A549 (cell line): ENCODE data around the gene SLC9C1. TPM values are rescaled to one million over a fixed set of nuclear protein-coding genes. Genes with fewer than 3 reads are reported as not detected.

ENCODE experiments used
- ATAC-seq, 2 experiments: fragments of 200-7000 bp in 1 of 2; fragments of >200 bp in 1 of 2; cut with Nextera tagmentation in 1 of 2; cut with Tn5 transposase in 1 of 2; 3 replicates each; pipeline versions ENCODE4 v1.8.0 to v1.9.1; 2018 to 2020; ENCODE audit warnings: mild to moderate bottlenecking in 1 of 2, moderate library complexity in 1 of 2
- CTCF ChIA-PET: fragments of 300-600 bp; sonication (Branson Sonifier 250); formaldehyde crosslinking; extraction: SDS; loops from one replicate; lab custom pipeline; 2021; ENCODE audit warnings: antibody characterized with exemption, inconsistent platforms; lab: Yijun Ruan, JAX
- POLR2A ChIA-PET: fragments of 350-600 bp; formaldehyde crosslinking; extraction: SDS; loops from one replicate; lab custom pipeline; 2021; ENCODE audit warnings: antibody characterized with exemption, inconsistent platforms; lab: Yijun Ruan, JAX
- DNase-seq, 2 experiments: peaks; one replicate each; pipeline versions ENCODE4 v3.0.0 to v3.0.0-alpha.2; 2011 to 2016; ENCODE audit warnings: low read depth in 1 of 2, low spot score in 1 of 2
- FAIRE-seq: peaks from 2 replicates; lab custom pipeline; 2011; peaks lifted over from hg19 to GRCh38; lab: Jason Lieb, UNC
- H3K27ac ChIP-seq, 2 experiments: fragments of >200 bp; sonication (Bioruptor Twin); formaldehyde crosslinking; 3 replicates each; pipeline ENCODE4 v1.5.1; 2016 to 2017
- H3K4me1 ChIP-seq: fragments of >200 bp; sonication (Bioruptor Twin); formaldehyde crosslinking; 3 replicates; pipeline ENCODE4 v1.6.1; 2016
- H3K4me2 ChIP-seq: fragments of >200 bp; sonication (Bioruptor Twin); formaldehyde crosslinking; 3 replicates; pipeline ENCODE4 v1.6.1; 2016
- H3K4me3 ChIP-seq: fragments of >200 bp; sonication (Bioruptor Twin); formaldehyde crosslinking; 3 replicates; pipeline ENCODE4 v1.5.1; 2016
- H3K9me3 ChIP-seq: fragments of >200 bp; sonication (Bioruptor Twin); formaldehyde crosslinking; 3 replicates; pipeline ENCODE4 v1.6.1; 2016
- BCL3 ChIP-seq: fragments of >200 bp; sonication (Bioruptor Twin); formaldehyde crosslinking; IDR thresholded peaks from 3 replicates; pipeline ENCODE4 v1.6.1; 2016
- EHMT2 ChIP-seq: fragments of 200-600 bp; sonication (generic); IDR thresholded peaks from 2 replicates; pipeline ENCODE4 v1.6.1; 2016; ENCODE audit warnings: antibody characterized with exemption, low read depth, mild to moderate bottlenecking, moderate library complexity
- ELK1 ChIP-seq: fragments of 150-350 bp; IDR thresholded peaks from 2 replicates; pipeline ENCODE4 v1.6.1; 2014; ENCODE audit warnings: low read depth, mild to moderate bottlenecking, low read length
- FOSL2 ChIP-seq, 2 experiments: fragments of 450-650 bp in 1 of 2; fragments of >200 bp in 1 of 2; sonication (Bioruptor Twin) in 1 of 2; formaldehyde crosslinking; IDR thresholded peaks; 2 replicates each; pipeline versions ENCODE4 v1.5.0 to v1.6.1; 2016 to 2020; ENCODE audit warnings: mild to moderate bottlenecking in 1 of 2, moderate library complexity in 1 of 2
- GATA3 ChIP-seq: IDR thresholded peaks from 2 replicates; pipeline ENCODE4 v1.6.1; 2012; ENCODE audit warnings: borderline replicate concordance
- HDAC2 ChIP-seq: fragments of 200-600 bp; sonication (generic); IDR thresholded peaks from 2 replicates; pipeline ENCODE4 v1.6.1; 2016
- HOXB13 ChIP-seq: fragments of 250-450 bp; sonication (Bioruptor Pico); IDR thresholded peaks from 2 replicates; pipeline ENCODE4 v1.5.0; 2020; ENCODE audit warnings: low read depth, mild to moderate bottlenecking, moderate library complexity
- JUN ChIP-seq, 2 experiments: fragments of >200 bp; sonication (Bioruptor Twin); formaldehyde crosslinking; IDR thresholded peaks; 2 replicates in 1 of 2; 3 replicates in 1 of 2; pipeline ENCODE4 v1.6.1; 2016 to 2017
- MAFK ChIP-seq: fragments of 450-650 bp; IDR thresholded peaks from 2 replicates; pipeline ENCODE4 v1.6.1; 2014; ENCODE audit not compliant: partially characterized antibody
- MYC ChIP-seq: IDR thresholded peaks from 2 replicates; pipeline ENCODE4 v1.6.1; 2012; ENCODE audit warnings: mild to moderate bottlenecking, inconsistent platforms, low read length, improper control_type of control experiment, borderline replicate concordance
- NPAS2 ChIP-seq: fragments of 250-450 bp; sonication (Bioruptor Pico); IDR thresholded peaks from 2 replicates; pipeline ENCODE4 v1.8.0; 2022; ENCODE audit warnings: mild to moderate bottlenecking, moderate library complexity, borderline replicate concordance
- POLR2A ChIP-seq: IDR thresholded peaks from 2 replicates; pipeline ENCODE4 v1.6.1; 2012; ENCODE audit warnings: mild to moderate bottlenecking, low read length
- POLR2AphosphoS2 ChIP-seq: conservative IDR thresholded peaks from 2 replicates; pipeline ENCODE4 v1.6.1; 2012; ENCODE audit warnings: low read length, improper control_type of control experiment, inconsistent platforms
- RARB ChIP-seq: fragments of 250-450 bp; sonication (Bioruptor Pico); IDR thresholded peaks from 2 replicates; pipeline ENCODE4 v1.8.0; 2021; ENCODE audit warnings: mild to moderate bottlenecking, moderate library complexity
- RFX5 ChIP-seq: fragments of 450-650 bp; IDR thresholded peaks from 2 replicates; pipeline ENCODE4 v1.7.1; 2014; ENCODE audit warnings: antibody characterized with exemption, mild to moderate bottlenecking, moderate library complexity
- SMC3 ChIP-seq: fragments of >200 bp; sonication (Bioruptor Twin); formaldehyde crosslinking; IDR thresholded peaks from 3 replicates; pipeline ENCODE4 v1.6.1; 2018; ENCODE audit warnings: inconsistent platforms
- SREBF2 ChIP-seq: fragments of 450-650 bp; IDR thresholded peaks from 2 replicates; pipeline ENCODE4 v1.6.1; 2014; ENCODE audit warnings: mild to moderate bottlenecking, moderate library complexity
- TP53 ChIP-seq: fragments of 250-450 bp; sonication (Bioruptor Pico); IDR thresholded peaks from 2 replicates; pipeline ENCODE4 v1.5.0; 2021; ENCODE audit warnings: mild to moderate bottlenecking, moderate library complexity
- USF2 ChIP-seq: fragments of 450-650 bp; IDR thresholded peaks from 2 replicates; pipeline ENCODE4 v1.6.1; 2014; ENCODE audit warnings: antibody characterized with exemption
- ZC3H11A ChIP-seq: fragments of 450-650 bp; IDR thresholded peaks from 2 replicates; pipeline ENCODE4 v1.6.1; 2014; ENCODE audit warnings: antibody characterized with exemption, mild to moderate bottlenecking
- ZFP36 ChIP-seq: fragments of 450-650 bp; IDR thresholded peaks from 2 replicates; pipeline ENCODE4 v1.6.1; 2014; ENCODE audit warnings: borderline replicate concordance; ENCODE audit not compliant: partially characterized antibody
- WGBS: methylation state at CpG from one replicate; pipeline ENCODE4 v1.1.6; 2017; ENCODE audit errors: missing lambda C conversion rate; 5-methylcytosine and 5-hydroxymethylcytosine counted together
- polyA plus RNA-seq, 4 experiments: library from polyadenylated mRNA; depleted of rRNA in 3 of 4; stranded (reverse); fragments of >200 nt; fragmentation: RNase III in 1 of 4; extraction: RNeasy Plus Mini Kit Qiagen cat#74134 plus additional on column Dnase treatment in 1 of 4; gene quantifications; 2 replicates in 3 of 4; 3 replicates in 1 of 4; pipeline ENCODE4 v1.2.3, GENCODE V29; 2011 to 2017
- TF ChIP-seq, protein P1 (sequence below): fragments of >200 bp; sonication (Bioruptor Twin); formaldehyde crosslinking; IDR thresholded peaks from 3 replicates; pipeline ENCODE4 v1.5.1; 2016
- TF ChIP-seq, protein P2 (sequence below): fragments of 250-450 bp; sonication (Bioruptor Pico); IDR thresholded peaks from 2 replicates; pipeline ENCODE4 v1.5.0; 2020; ENCODE audit warnings: low read depth, mild to moderate bottlenecking, moderate library complexity
- TF ChIP-seq, protein P3 (sequence below): IDR thresholded peaks from 2 replicates; pipeline ENCODE4 v1.6.1; 2012; ENCODE audit warnings: low read depth, borderline replicate concordance
- TF ChIP-seq, protein P4 (sequence below): fragments of >200 bp; sonication (Bioruptor Twin); formaldehyde crosslinking; IDR thresholded peaks from 2 replicates; pipeline ENCODE4 v1.6.1; 2016

The SLC9C1 gene
- polyA plus RNA-seq, 2 of the 4 experiments (the other 2 are of a cell fraction) = not detected

DNA sequence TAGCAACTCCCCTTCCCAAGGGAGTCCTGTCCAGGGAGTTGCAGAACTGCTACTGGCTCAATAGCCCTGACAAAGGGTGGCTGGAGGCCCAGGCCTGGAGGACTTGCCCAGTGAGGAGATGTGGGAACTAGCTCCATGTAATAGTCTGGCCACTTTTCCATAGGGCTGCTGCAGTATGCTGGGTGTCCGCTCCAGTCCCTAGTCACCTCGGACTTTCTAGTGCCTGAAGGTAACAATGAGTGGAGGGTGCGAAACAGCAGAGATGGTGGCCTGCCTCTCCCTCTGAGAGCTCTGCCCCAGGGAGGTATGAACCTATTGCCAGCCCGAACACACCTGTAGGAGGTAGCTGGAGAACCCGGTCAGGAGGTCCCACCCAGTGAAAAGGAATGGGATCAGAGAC lies 119.0 kb downstream of the SLC9C1 start:
- no peak for TF ChIP-seq SREBF2
- TF ChIP-seq, protein P1, sequence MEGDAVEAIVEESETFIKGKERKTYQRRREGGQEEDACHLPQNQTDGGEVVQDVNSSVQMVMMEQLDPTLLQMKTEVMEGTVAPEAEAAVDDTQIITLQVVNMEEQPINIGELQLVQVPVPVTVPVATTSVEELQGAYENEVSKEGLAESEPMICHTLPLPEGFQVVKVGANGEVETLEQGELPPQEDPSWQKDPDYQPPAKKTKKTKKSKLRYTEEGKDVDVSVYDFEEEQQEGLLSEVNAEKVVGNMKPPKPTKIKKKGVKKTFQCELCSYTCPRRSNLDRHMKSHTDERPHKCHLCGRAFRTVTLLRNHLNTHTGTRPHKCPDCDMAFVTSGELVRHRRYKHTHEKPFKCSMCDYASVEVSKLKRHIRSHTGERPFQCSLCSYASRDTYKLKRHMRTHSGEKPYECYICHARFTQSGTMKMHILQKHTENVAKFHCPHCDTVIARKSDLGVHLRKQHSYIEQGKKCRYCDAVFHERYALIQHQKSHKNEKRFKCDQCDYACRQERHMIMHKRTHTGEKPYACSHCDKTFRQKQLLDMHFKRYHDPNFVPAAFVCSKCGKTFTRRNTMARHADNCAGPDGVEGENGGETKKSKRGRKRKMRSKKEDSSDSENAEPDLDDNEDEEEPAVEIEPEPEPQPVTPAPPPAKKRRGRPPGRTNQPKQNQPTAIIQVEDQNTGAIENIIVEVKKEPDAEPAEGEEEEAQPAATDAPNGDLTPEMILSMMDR = no peak
- no peak for TF ChIP-seq RFX5
- TF ChIP-seq HOXB13 = no peak
- no peak for TF ChIP-seq NPAS2 (CRISPR knock-in tag)
- TF ChIP-seq, protein P2, sequence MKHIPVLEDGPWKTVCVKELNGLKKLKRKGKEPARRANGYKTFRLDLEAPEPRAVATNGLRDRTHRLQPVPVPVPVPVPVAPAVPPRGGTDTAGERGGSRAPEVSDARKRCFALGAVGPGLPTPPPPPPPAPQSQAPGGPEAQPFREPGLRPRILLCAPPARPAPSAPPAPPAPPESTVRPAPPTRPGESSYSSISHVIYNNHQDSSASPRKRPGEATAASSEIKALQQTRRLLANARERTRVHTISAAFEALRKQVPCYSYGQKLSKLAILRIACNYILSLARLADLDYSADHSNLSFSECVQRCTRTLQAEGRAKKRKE (CRISPR knock-in tag) = no peak
- TF ChIP-seq, protein P3, sequence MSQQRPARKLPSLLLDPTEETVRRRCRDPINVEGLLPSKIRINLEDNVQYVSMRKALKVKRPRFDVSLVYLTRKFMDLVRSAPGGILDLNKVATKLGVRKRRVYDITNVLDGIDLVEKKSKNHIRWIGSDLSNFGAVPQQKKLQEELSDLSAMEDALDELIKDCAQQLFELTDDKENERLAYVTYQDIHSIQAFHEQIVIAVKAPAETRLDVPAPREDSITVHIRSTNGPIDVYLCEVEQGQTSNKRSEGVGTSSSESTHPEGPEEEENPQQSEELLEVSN = no peak
- TF ChIP-seq BCL3 = no peak
- H3K9me3 ChIP-seq = no peaks in the 10 kb centered on the region
- no peak overlapping the region for H3K4me2 ChIP-seq
- ATAC-seq = no peak
- ChIA-PET POLR2A (no interaction called here), CTCF (no interaction called here)
- DNase-seq = no peak
- no peak for FAIRE-seq
- no peak overlapping the region for H3K27ac ChIP-seq
- H3K4me3 ChIP-seq = no peak overlapping the region
- WGBS = 48% methylated on average over 5 of the region's 5 CpGs
- no peaks in the 10 kb centered on the region for H3K4me1 ChIP-seq

- no peak for ATAC-seq
- CTCF ChIA-PET = no interaction called here
- DNase-seq = no peak
- H3K4me2 ChIP-seq = no peak overlapping the region
- no peaks in the 10 kb centered on the region for H3K4me1 ChIP-seq
- 70% methylated on average over 3 of the region's 3 CpGs for WGBS
- no peak overlapping the region for H3K4me3 ChIP-seq
- no peaks in the 10 kb centered on the region for H3K9me3 ChIP-seq
- TF ChIP-seq FOSL2 (IDR thresholded peaks at IDR 0.05) = no peak
- no peak for TF ChIP-seq FOSL2 (CRISPR knock-in tag; IDR thresholded peaks at IDR 0.05)
- TF ChIP-seq ZFP36 = no peak
- TF ChIP-seq POLR2AphosphoS2 = no peak
- TF ChIP-seq, protein P4, sequence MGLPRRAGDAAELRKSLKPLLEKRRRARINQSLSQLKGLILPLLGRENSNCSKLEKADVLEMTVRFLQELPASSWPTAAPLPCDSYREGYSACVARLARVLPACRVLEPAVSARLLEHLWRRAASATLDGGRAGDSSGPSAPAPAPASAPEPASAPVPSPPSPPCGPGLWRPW = no peak
- no peak for TF ChIP-seq JUN (IDR thresholded peaks at IDR 0.05)
- TF ChIP-seq USF2 = no peak
- TF ChIP-seq, all 56 proteins: peak for 0
- POLR2A ChIA-PET = no interaction called here
- no peak overlapping the region for H3K27ac ChIP-seq
- peak; percentile 23 for FAIRE-seq
These were observed 122.9 kb downstream of the SLC9C1 start for GRCh38 chr3:112171144-112171543.

- DNase-seq (no peak), FAIRE-seq (no peak), ATAC-seq (no peak)
- no peaks in the 10 kb centered on the region for H3K4me1 ChIP-seq
- TF ChIP-seq ELK1 (no peak), GATA3 (no peak), ZC3H11A (no peak), TP53 (no peak), HDAC2 (no peak), MAFK (no peak), POLR2A (no peak), EHMT2 (no peak), RARB (CRISPR knock-in tag) (no peak), MYC (no peak), SMC3 (no peak)
- TF ChIP-seq, protein P1 = no peak
- ChIA-PET CTCF (no interaction called here), POLR2A (no interaction called here)
- no peak overlapping the region for H3K4me3 ChIP-seq
- H3K9me3 ChIP-seq = no peaks in the 10 kb centered on the region
- WGBS = 49% methylated on average over 2 of the region's 2 CpGs
- no peak overlapping the region for H3K4me2 ChIP-seq
- H3K27ac ChIP-seq = no peak overlapping the region
These were observed 124.0 kb downstream of the SLC9C1 start for GRCh38 chr3:112170046-112170445.
